Measurements from ENCODE around the gene PRKAG3.
"Not testable (repeated sequence)": the region's sequence is repeated elsewhere in the genome, so short reads cannot be mapped to it uniquely, and the experiment has no call there.

DNA sequence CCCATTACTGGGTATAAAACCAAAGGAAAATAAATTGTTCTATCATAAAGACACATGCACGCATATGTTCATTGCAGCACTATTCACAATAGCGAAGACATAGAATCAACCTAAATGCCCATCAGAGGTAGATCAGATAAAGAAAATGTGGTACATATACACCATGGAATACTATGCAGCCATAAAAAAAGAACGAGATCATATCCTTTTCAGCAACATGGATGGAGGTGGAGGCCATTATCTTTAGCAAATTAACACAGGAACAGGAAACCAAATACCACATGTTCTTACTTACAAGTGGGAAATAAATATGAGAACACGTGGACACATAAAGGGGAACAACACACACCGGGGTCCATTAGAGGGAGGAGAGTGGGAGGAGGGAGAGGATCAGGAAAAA, 12.7 kb upstream of the PRKAG3 start:
- TF ChIP-seq POLR2A (IDR thresholded peaks at IDR 0.05): not testable (repeated sequence)
- TF ChIP-seq, protein P1, sequence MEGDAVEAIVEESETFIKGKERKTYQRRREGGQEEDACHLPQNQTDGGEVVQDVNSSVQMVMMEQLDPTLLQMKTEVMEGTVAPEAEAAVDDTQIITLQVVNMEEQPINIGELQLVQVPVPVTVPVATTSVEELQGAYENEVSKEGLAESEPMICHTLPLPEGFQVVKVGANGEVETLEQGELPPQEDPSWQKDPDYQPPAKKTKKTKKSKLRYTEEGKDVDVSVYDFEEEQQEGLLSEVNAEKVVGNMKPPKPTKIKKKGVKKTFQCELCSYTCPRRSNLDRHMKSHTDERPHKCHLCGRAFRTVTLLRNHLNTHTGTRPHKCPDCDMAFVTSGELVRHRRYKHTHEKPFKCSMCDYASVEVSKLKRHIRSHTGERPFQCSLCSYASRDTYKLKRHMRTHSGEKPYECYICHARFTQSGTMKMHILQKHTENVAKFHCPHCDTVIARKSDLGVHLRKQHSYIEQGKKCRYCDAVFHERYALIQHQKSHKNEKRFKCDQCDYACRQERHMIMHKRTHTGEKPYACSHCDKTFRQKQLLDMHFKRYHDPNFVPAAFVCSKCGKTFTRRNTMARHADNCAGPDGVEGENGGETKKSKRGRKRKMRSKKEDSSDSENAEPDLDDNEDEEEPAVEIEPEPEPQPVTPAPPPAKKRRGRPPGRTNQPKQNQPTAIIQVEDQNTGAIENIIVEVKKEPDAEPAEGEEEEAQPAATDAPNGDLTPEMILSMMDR (IDR thresholded peaks at IDR 0.05): not testable (repeated sequence)
